NB4 (cell line): ENCODE measurements around the gene KIRREL3.

Experiments used
- DNase-seq: peaks from one replicate; pipeline ENCODE4 v3.0.0; 2010; ENCODE audit warnings: low read depth
- H3K4me3 ChIP-seq: one replicate; pipeline ENCODE4 v1.5.1; 2011; ENCODE audit warnings: mild to moderate bottlenecking, low read depth, low read length, moderate library complexity
- CTCF ChIP-seq: IDR thresholded peaks from one replicate; pipeline ENCODE4 v1.5.1; 2012; ENCODE audit warnings: low read depth, low read length
- MAX ChIP-seq: IDR thresholded peaks from 2 replicates; pipeline ENCODE4 v1.6.1; 2011; ENCODE audit warnings: low read depth, low read length
- MYC ChIP-seq: IDR thresholded peaks from 2 replicates; pipeline ENCODE4 v1.6.1; 2011; ENCODE audit warnings: low read depth, low read length
- POLR2A ChIP-seq: IDR thresholded peaks from 2 replicates; pipeline ENCODE4 v1.6.1; 2011; ENCODE audit warnings: mild to moderate bottlenecking; ENCODE audit not compliant: insufficient read length; ENCODE audit errors: extremely low read depth

KIRREL3 gene

GRCh38 chr11:127002669-127003259, 2.2 kb upstream of the KIRREL3 start:
- no peak for TF ChIP-seq MYC
- TF ChIP-seq MAX: no peak
- TF ChIP-seq CTCF: no peak
- TF ChIP-seq POLR2A: no peak
- DNase-seq: no peak
- H3K4me3 ChIP-seq: no peak overlapping the region

- DNase-seq: no peak
- no peak overlapping the region for H3K4me3 ChIP-seq
- TF ChIP-seq MYC: no peak
- no peak for TF ChIP-seq POLR2A
- no peak for TF ChIP-seq MAX
- no peak for TF ChIP-seq CTCF
Measured at GRCh38 chr11:127000981-127001380, 411 bp upstream of the KIRREL3 start.

- H3K4me3 ChIP-seq: no peak overlapping the region
- no peak for DNase-seq
- TF ChIP-seq MAX: no peak
Measured at GRCh38 chr11:126999366-126999765, 1.2 kb downstream of the KIRREL3 start.

- no peak for TF ChIP-seq MAX
- no peak for TF ChIP-seq CTCF
- no peak for TF ChIP-seq MYC
- TF ChIP-seq POLR2A: no peak
- H3K4me3 ChIP-seq: no peak overlapping the region
- no peak for DNase-seq
Measured at GRCh38 chr11:126997641-126998040, 2.9 kb downstream of the KIRREL3 start.

GRCh38 chr11:126997196-126997595, 3.4 kb downstream of the KIRREL3 start:
- no peak for DNase-seq
- H3K4me3 ChIP-seq: no peak overlapping the region
- no peak for TF ChIP-seq CTCF
- no peak for TF ChIP-seq POLR2A
- TF ChIP-seq MAX: no peak
- TF ChIP-seq MYC: no peak

GRCh38 chr11:126996036-126996804, 4.3 kb downstream of the KIRREL3 start:
- no peak overlapping the region for H3K4me3 ChIP-seq
- no peak for TF ChIP-seq POLR2A
- no peak for TF ChIP-seq CTCF
- TF ChIP-seq MAX: no peak
- TF ChIP-seq MYC: no peak
- no peak for DNase-seq
